ENCODE results near the gene TMEM82. TPM values are rescaled to one million over a fixed set of nuclear protein-coding genes. Genes with fewer than 3 reads are reported as not detected.
A peak's percentile ranks its signal among the peaks of the same experiment; 100 is the strongest.

TMEM82 gene
- total and polyA plus RNA-seq, 4 donors = not detected

DNA sequence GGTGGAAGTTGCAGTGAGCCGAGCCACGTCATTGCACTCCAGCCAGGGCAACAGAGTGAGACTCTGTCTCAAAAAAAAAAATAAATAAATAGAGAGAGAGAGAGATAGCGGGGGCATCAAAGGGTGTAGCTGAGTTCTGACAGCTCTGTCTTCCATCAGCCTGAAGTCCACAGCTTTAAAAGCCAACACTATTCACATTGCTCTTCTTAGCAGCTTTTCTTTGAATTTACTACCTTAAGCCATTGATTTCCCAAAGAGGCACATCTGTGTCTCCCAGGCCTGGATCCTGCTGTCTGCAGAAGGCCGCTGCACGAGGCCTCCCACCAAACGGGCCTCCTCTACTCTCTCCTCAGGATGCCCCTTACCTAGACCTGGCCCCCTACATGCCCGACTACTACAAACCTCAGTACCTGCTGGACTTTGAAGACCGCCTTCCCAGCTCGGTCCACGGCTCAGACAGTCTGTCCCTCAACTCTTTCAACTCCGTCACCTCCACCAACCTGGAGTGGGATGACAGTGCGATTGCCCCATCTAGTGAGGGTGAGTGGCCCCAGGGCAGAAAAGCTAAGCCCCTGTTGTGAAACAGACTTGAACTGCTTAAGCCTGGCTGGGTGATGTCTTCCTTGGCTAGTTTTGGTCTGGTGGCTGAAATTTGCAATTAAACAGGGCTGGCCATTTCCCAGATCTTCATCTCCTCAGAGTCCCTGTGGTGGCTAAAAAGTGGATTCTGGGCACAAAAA lies 22.7 kb upstream of the TMEM82 start:
- H3K4me1 ChIP-seq (ENCODE audit: control insufficient read depth in 5 of 5, insufficient read depth in 5 of 5, low read length in 5 of 5) = peaks cover 1 to 38% (median 18%) of the 10 kb centered on the region in 5 donors
- no peak overlapping the region for H3K9ac ChIP-seq (ENCODE audit: insufficient read depth in 1 of 2, low read length in 2 of 2)
- no peak for ATAC-seq (ENCODE audit: insufficient read depth, low FRiP score)
- peaks cover 5 to 53% (median 48%) of the 10 kb centered on the region in 4 donors for H3K36me3 ChIP-seq (ENCODE audit: control insufficient read depth in 4 of 4, insufficient read depth in 4 of 4, low read length in 4 of 4)
- TF ChIP-seq, protein P1, sequence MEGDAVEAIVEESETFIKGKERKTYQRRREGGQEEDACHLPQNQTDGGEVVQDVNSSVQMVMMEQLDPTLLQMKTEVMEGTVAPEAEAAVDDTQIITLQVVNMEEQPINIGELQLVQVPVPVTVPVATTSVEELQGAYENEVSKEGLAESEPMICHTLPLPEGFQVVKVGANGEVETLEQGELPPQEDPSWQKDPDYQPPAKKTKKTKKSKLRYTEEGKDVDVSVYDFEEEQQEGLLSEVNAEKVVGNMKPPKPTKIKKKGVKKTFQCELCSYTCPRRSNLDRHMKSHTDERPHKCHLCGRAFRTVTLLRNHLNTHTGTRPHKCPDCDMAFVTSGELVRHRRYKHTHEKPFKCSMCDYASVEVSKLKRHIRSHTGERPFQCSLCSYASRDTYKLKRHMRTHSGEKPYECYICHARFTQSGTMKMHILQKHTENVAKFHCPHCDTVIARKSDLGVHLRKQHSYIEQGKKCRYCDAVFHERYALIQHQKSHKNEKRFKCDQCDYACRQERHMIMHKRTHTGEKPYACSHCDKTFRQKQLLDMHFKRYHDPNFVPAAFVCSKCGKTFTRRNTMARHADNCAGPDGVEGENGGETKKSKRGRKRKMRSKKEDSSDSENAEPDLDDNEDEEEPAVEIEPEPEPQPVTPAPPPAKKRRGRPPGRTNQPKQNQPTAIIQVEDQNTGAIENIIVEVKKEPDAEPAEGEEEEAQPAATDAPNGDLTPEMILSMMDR (IDR thresholded peaks at IDR 0.05; ENCODE audit: control extremely low read depth, extremely low read depth) = no peak
- no peaks in the 10 kb centered on the region for H3K27me3 ChIP-seq (ENCODE audit: control insufficient read depth in 3 of 3, insufficient read depth in 3 of 3, low read length in 2 of 3)
- WGBS, 2 donors = 90 to 95% methylated on average over 12 of the region's 12 CpGs
- no peak overlapping the region for H3K27ac ChIP-seq (ENCODE audit: low read depth in 1 of 2, low read length in 1 of 2)
- H3K4me3 ChIP-seq = no peak overlapping the region
- DNase-seq = no peak
- no peaks in the 10 kb centered on the region for H3K9me3 ChIP-seq (ENCODE audit: control insufficient read depth in 4 of 4, insufficient read depth in 3 of 4, low read length in 3 of 4)

- Histone ChIP-seq H3K27ac (ENCODE audit: low read depth in 1 of 2, low read length in 1 of 2) (no peak overlapping the region), H3K9me3 (ENCODE audit: control insufficient read depth in 4 of 4, insufficient read depth in 3 of 4, low read length in 3 of 4) (no peaks in the 10 kb centered on the region), H3K36me3 (ENCODE audit: control insufficient read depth in 4 of 4, insufficient read depth in 4 of 4, low read length in 4 of 4) (peaks cover 7 to 63% (median 52%) of the 10 kb centered on the region in 4 donors), H3K27me3 (ENCODE audit: control insufficient read depth in 3 of 3, insufficient read depth in 3 of 3, low read length in 2 of 3) (no peaks in the 10 kb centered on the region), H3K4me1 (ENCODE audit: control insufficient read depth in 5 of 5, insufficient read depth in 5 of 5, low read length in 5 of 5) (peaks cover 0 to 24% (median 12%) of the 10 kb centered on the region in 5 donors), H3K9ac (ENCODE audit: insufficient read depth in 1 of 2, low read length in 2 of 2) (no peak overlapping the region), H3K4me3 (no peak overlapping the region)
- 93 to 97% methylated on average over 3 of the region's 3 CpGs for WGBS, 2 donors
- no peak for ATAC-seq (ENCODE audit: insufficient read depth, low FRiP score)
- no peak for DNase-seq
- TF ChIP-seq, protein P1 (IDR thresholded peaks at IDR 0.05; ENCODE audit: control extremely low read depth, extremely low read depth) = no peak
Measured at GRCh38 chr1:15720861-15721260, 21.4 kb upstream of the TMEM82 start.

DNA sequence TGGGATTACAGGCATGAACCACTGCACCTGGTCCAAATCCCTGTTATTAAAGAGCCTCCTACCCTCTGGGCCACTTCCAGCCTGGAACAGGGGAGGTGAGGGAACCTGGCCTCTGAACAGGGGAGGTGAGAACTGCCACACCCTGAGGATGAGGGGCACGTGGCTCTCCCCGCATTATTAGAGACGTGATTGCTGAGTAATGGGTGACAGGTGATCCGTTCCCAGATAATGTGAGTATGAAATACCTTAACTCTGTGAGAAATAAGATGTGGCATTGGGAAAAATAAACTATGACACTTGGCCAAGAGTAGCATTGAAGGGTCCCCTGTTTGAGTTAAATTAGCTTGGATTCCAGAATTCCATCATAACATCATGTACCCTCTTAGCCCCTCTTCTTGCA lies 19.9 kb upstream of the TMEM82 start:
- TF ChIP-seq, protein P1 (IDR thresholded peaks at IDR 0.05; ENCODE audit: control extremely low read depth, extremely low read depth) = no peak
- peaks cover 7 to 69% (median 47%) of the 10 kb centered on the region in 4 donors for H3K36me3 ChIP-seq (ENCODE audit: control insufficient read depth in 4 of 4, insufficient read depth in 4 of 4, low read length in 4 of 4)

More for the DNA sequence above, 19.9 kb upstream of the TMEM82 start:
- H3K9ac ChIP-seq (ENCODE audit: insufficient read depth in 1 of 2, low read length in 2 of 2) = no peak overlapping the region
- peak in 1 of 3 donors; percentile 6 for DNase-seq
- no peak overlapping the region for H3K27ac ChIP-seq (ENCODE audit: low read depth in 1 of 2, low read length in 1 of 2)
- H3K27me3 ChIP-seq (ENCODE audit: control insufficient read depth in 3 of 3, insufficient read depth in 3 of 3, low read length in 2 of 3) = no peaks in the 10 kb centered on the region
- ATAC-seq (ENCODE audit: insufficient read depth, low FRiP score) = no peak
- no peaks in the 10 kb centered on the region for H3K9me3 ChIP-seq (ENCODE audit: control insufficient read depth in 4 of 4, insufficient read depth in 3 of 4, low read length in 3 of 4)
- no peak overlapping the region for H3K4me3 ChIP-seq
- 92 to 97% methylated on average over 4 of the region's 4 CpGs for WGBS, 2 donors
- H3K4me1 ChIP-seq (ENCODE audit: control insufficient read depth in 5 of 5, insufficient read depth in 5 of 5, low read length in 5 of 5) = peaks cover 0 to 10% (median 9%) of the 10 kb centered on the region in 5 donors
